Loucy (cell line): ENCODE data around the gene FAM162A.

Experiments used
- H2AFZ ChIP-seq: fragments of 200-600 bp; sonication (generic); 2 replicates; pipeline ENCODE4 v1.6.0; 2016; ENCODE audit warnings: antibody characterized with exemption, mild to moderate bottlenecking, low read length, moderate library complexity
- H3F3A ChIP-seq: fragments of 200-600 bp; 2 replicates; pipeline ENCODE4 v1.6.0; 2016; ENCODE audit warnings: antibody characterized with exemption, low read depth, mild to moderate bottlenecking
- H3K27me3 ChIP-seq: fragments of 200-600 bp; sonication (generic); 2 replicates; pipeline ENCODE4 v1.6.1; 2014; ENCODE audit warnings: low read length, mild to moderate bottlenecking; ENCODE audit not compliant: insufficient read depth, poor library complexity, severe bottlenecking
- H3K36me3 ChIP-seq: fragments of 200-600 bp; sonication (generic); 2 replicates; pipeline ENCODE4 v1.6.1; 2016; ENCODE audit warnings: low read length; ENCODE audit not compliant: insufficient read depth
- H3K4me1 ChIP-seq: fragments of 200-600 bp; sonication (generic); 2 replicates; pipeline ENCODE4 v1.5.1; 2014; ENCODE audit warnings: low read length, mild to moderate bottlenecking; ENCODE audit not compliant: insufficient read depth, poor library complexity, severe bottlenecking
- H3K4me2 ChIP-seq: fragments of 200-600 bp; sonication (generic); 2 replicates; pipeline ENCODE4 v1.6.0; 2014; ENCODE audit warnings: antibody characterized with exemption, low read length, low read depth, mild to moderate bottlenecking; ENCODE audit not compliant: poor library complexity, severe bottlenecking
- H3K4me3 ChIP-seq: fragments of 200-600 bp; sonication (generic); 2 replicates; pipeline ENCODE4 v1.5.1; 2014; ENCODE audit warnings: low read length, mild to moderate bottlenecking, mixed read lengths; ENCODE audit not compliant: poor library complexity, severe bottlenecking
- H3K79me2 ChIP-seq: fragments of 200-600 bp; sonication (generic); 2 replicates; pipeline ENCODE4 v1.6.1; 2014; ENCODE audit warnings: low read length; ENCODE audit not compliant: insufficient read depth
- H3K9ac ChIP-seq: fragments of 200-600 bp; sonication (generic); 2 replicates; pipeline ENCODE4 v1.6.0; 2014; ENCODE audit warnings: mild to moderate bottlenecking, low read depth, low read length, moderate library complexity; ENCODE audit not compliant: poor library complexity, severe bottlenecking
- H3K9me2 ChIP-seq: fragments of 200-600 bp; sonication (generic); replicated peaks from 2 replicates; pipeline ENCODE4 v1.6.1; 2016; ENCODE audit warnings: low read depth, low read length, mixed read lengths
- H3K9me3 ChIP-seq: fragments of 200-600 bp; sonication (generic); 2 replicates; pipeline ENCODE4 v1.6.1; 2014; ENCODE audit warnings: mild to moderate bottlenecking, antibody characterized with exemption, low read length, low read depth; ENCODE audit not compliant: insufficient read depth
- H4K20me1 ChIP-seq: fragments of 200-600 bp; sonication (generic); 2 replicates; pipeline ENCODE4 v1.6.0; 2014; ENCODE audit warnings: antibody characterized with exemption, low read length, mild to moderate bottlenecking; ENCODE audit not compliant: insufficient read depth, poor library complexity, severe bottlenecking
- CTCF ChIP-seq: fragments of 200-600 bp; sonication (generic); conservative IDR thresholded peaks from 2 replicates; pipeline ENCODE4 v1.5.1; 2014; ENCODE audit warnings: mild to moderate bottlenecking, antibody characterized with exemption, low read length
- EZH2phosphoT487 ChIP-seq: fragments of 200-600 bp; IDR thresholded peaks from 2 replicates; pipeline ENCODE4 v1.6.1; 2018; ENCODE audit warnings: antibody characterized with exemption, mild to moderate bottlenecking, moderate library complexity, borderline replicate concordance

FAM162A gene

GRCh38 chr3:122382888-122383666 lies 905 bp upstream of the FAM162A start, which contains the start of gene MIX23:
Gene MIX23 (minus strand): TSS chr3:122383231. CDS start chr3:122383224, 7 bp downstream.
- no peaks in the 10 kb centered on the region for H3F3A ChIP-seq
- H2AFZ ChIP-seq: peak within 1 kb of the TSS; percentile 93
- H3K4me1 ChIP-seq: peaks cover 52% of the 10 kb centered on the region
- peaks cover 81% of the 10 kb centered on the region for H3K79me2 ChIP-seq
- H3K9ac ChIP-seq: peak within 1 kb of the TSS; percentile 87
- H3K9me3 ChIP-seq: no peaks in the 10 kb centered on the region
- H3K36me3 ChIP-seq: no peaks in the 10 kb centered on the region
- H3K9me2 ChIP-seq: no peaks in the 10 kb centered on the region
- H3K27me3 ChIP-seq: no peaks in the 10 kb centered on the region
- H4K20me1 ChIP-seq: peaks cover 7% of the 10 kb centered on the region
- TF ChIP-seq CTCF: no peak
- no peak for TF ChIP-seq EZH2phosphoT487
- peak within 1 kb of the TSS; percentile 98 for H3K4me2 ChIP-seq
- peak within 1 kb of the TSS; percentile 91 for H3K4me3 ChIP-seq

- H2AFZ ChIP-seq: no peak overlapping the region
- peak overlapping the region; percentile 98 for H3K4me2 ChIP-seq
- peaks cover 52% of the 10 kb centered on the region for H3K4me1 ChIP-seq
- H3K36me3 ChIP-seq: no peaks in the 10 kb centered on the region
- no peaks in the 10 kb centered on the region for H3F3A ChIP-seq
- H3K4me3 ChIP-seq: peak overlapping the region; percentile 91
- no peaks in the 10 kb centered on the region for H3K9me3 ChIP-seq
- no peaks in the 10 kb centered on the region for H3K27me3 ChIP-seq
- H3K9me2 ChIP-seq: no peaks in the 10 kb centered on the region
- H3K79me2 ChIP-seq: peaks cover 83% of the 10 kb centered on the region
- TF ChIP-seq CTCF (peak; percentile 31), EZH2phosphoT487 (no peak)
- no peak overlapping the region for H3K9ac ChIP-seq
- H4K20me1 ChIP-seq: peaks cover 11% of the 10 kb centered on the region
Measured at GRCh38 chr3:122387709-122388108, 3.7 kb downstream of the FAM162A start.

- TF ChIP-seq EZH2phosphoT487 (no peak), CTCF (no peak)
- H3F3A ChIP-seq: no peaks in the 10 kb centered on the region
- peaks cover 11% of the 10 kb centered on the region for H4K20me1 ChIP-seq
- H3K9ac ChIP-seq: no peak overlapping the region
- no peaks in the 10 kb centered on the region for H3K9me2 ChIP-seq
- H3K4me2 ChIP-seq: peak overlapping the region; percentile 98
- no peaks in the 10 kb centered on the region for H3K27me3 ChIP-seq
- peaks cover 8% of the 10 kb centered on the region; the same call in 1 of the 2 replicates for H3K36me3 ChIP-seq
- no peak overlapping the region for H2AFZ ChIP-seq
- peaks cover 92% of the 10 kb centered on the region; the same call in 1 of the 2 replicates for H3K79me2 ChIP-seq
- H3K4me3 ChIP-seq: no peak overlapping the region
- peaks cover 53% of the 10 kb centered on the region for H3K4me1 ChIP-seq
- no peaks in the 10 kb centered on the region for H3K9me3 ChIP-seq
Measured at GRCh38 chr3:122389197-122389596, 5.2 kb downstream of the FAM162A start.
